Mononuclear cell (primary cell): ENCODE results near the gene MALAT1. TPM values are rescaled to one million over a fixed set of nuclear protein-coding genes. Genes with fewer than 3 reads are reported as not detected.

ENCODE experiments used
- H3K27me3 ChIP-seq: 2 replicates; pipeline ENCODE4 v1.6.0; 2011; ENCODE audit warnings: low read length, control low read depth; ENCODE audit not compliant: insufficient read depth
- H3K4me1 ChIP-seq: 2 replicates; pipeline ENCODE4 v1.5.1; 2011; ENCODE audit warnings: mild to moderate bottlenecking, low read length, control low read depth; ENCODE audit not compliant: insufficient read depth
- H3K4me3 ChIP-seq: 2 replicates; pipeline ENCODE4 v1.5.1; 2011; ENCODE audit warnings: mild to moderate bottlenecking, low read length, moderate library complexity
- H3K9me3 ChIP-seq: 2 replicates; pipeline ENCODE4 v1.5.1; 2011; ENCODE audit warnings: low read depth, mild to moderate bottlenecking, control low read depth, low read length
- total RNA-seq: library from RNA; depleted of rRNA; stranded (reverse); fragments of >200 nt; gene quantifications from one replicate; pipeline ENCODE4 v1.2.3, GENCODE V29; 2012

The MALAT1 gene
- total RNA-seq, 1 donor: 22,943 TPM

- H3K4me3 ChIP-seq: no peak overlapping the region
- no peaks in the 10 kb centered on the region for H3K9me3 ChIP-seq
- peaks cover 44% of the 10 kb centered on the region for H3K4me1 ChIP-seq
- no peaks in the 10 kb centered on the region for H3K27me3 ChIP-seq
Measured at GRCh38 chr11:65473278-65473860, 25.5 kb upstream of the MALAT1 start.

- no peaks in the 10 kb centered on the region for H3K27me3 ChIP-seq
- H3K4me1 ChIP-seq: peaks cover 55% of the 10 kb centered on the region
- no peak overlapping the region for H3K4me3 ChIP-seq
- no peaks in the 10 kb centered on the region for H3K9me3 ChIP-seq
Measured at GRCh38 chr11:65474864-65475263, 24.0 kb upstream of the MALAT1 start.

GRCh38 chr11:65476632-65477148 lies 22.2 kb upstream of the MALAT1 start:
- Histone ChIP-seq H3K27me3 (no peaks in the 10 kb centered on the region), H3K4me1 (peaks cover 53% of the 10 kb centered on the region), H3K4me3 (peak overlapping the region; percentile 85), H3K9me3 (no peaks in the 10 kb centered on the region)

- H3K4me1 ChIP-seq: peaks cover 48% of the 10 kb centered on the region
- no peaks in the 10 kb centered on the region for H3K27me3 ChIP-seq
- H3K4me3 ChIP-seq: peak overlapping the region; percentile 85
- H3K9me3 ChIP-seq: no peaks in the 10 kb centered on the region
Measured at GRCh38 chr11:65477149-65477965, 21.5 kb upstream of the MALAT1 start.

GRCh38 chr11:65478388-65479183 lies 20.3 kb upstream of the MALAT1 start:
- no peak overlapping the region for H3K4me3 ChIP-seq
- no peaks in the 10 kb centered on the region for H3K27me3 ChIP-seq
- H3K4me1 ChIP-seq: peaks cover 37% of the 10 kb centered on the region
- H3K9me3 ChIP-seq: no peaks in the 10 kb centered on the region

- no peaks in the 10 kb centered on the region for H3K27me3 ChIP-seq
- H3K4me3 ChIP-seq: no peak overlapping the region
- H3K4me1 ChIP-seq: peaks cover 37% of the 10 kb centered on the region
- no peaks in the 10 kb centered on the region for H3K9me3 ChIP-seq
Measured at GRCh38 chr11:65479184-65480145, 19.4 kb upstream of the MALAT1 start.

GRCh38 chr11:65482306-65482850 lies 16.5 kb upstream of the MALAT1 start:
- no peaks in the 10 kb centered on the region for H3K9me3 ChIP-seq
- no peak overlapping the region for H3K4me3 ChIP-seq
- H3K27me3 ChIP-seq: no peaks in the 10 kb centered on the region
- peaks cover 33% of the 10 kb centered on the region for H3K4me1 ChIP-seq

- Histone ChIP-seq H3K4me1 (peaks cover 36% of the 10 kb centered on the region), H3K27me3 (no peaks in the 10 kb centered on the region), H3K4me3 (no peak overlapping the region), H3K9me3 (no peaks in the 10 kb centered on the region)
Measured at GRCh38 chr11:65485920-65486219, 13.0 kb upstream of the MALAT1 start.

GRCh38 chr11:65486570-65487466 lies 12.0 kb upstream of the MALAT1 start:
- Histone ChIP-seq H3K4me3 (no peak overlapping the region), H3K9me3 (no peaks in the 10 kb centered on the region), H3K4me1 (peaks cover 40% of the 10 kb centered on the region), H3K27me3 (no peaks in the 10 kb centered on the region)

GRCh38 chr11:65487467-65488272 lies 11.2 kb upstream of the MALAT1 start:
- Histone ChIP-seq H3K9me3 (no peaks in the 10 kb centered on the region), H3K27me3 (no peaks in the 10 kb centered on the region), H3K4me1 (peaks cover 48% of the 10 kb centered on the region), H3K4me3 (no peak overlapping the region)

GRCh38 chr11:65488273-65489034 lies 10.4 kb upstream of the MALAT1 start:
- H3K9me3 ChIP-seq: no peaks in the 10 kb centered on the region
- no peaks in the 10 kb centered on the region for H3K27me3 ChIP-seq
- H3K4me3 ChIP-seq: no peak overlapping the region
- H3K4me1 ChIP-seq: peaks cover 56% of the 10 kb centered on the region

- Histone ChIP-seq H3K9me3 (no peaks in the 10 kb centered on the region), H3K4me3 (no peak overlapping the region), H3K27me3 (no peaks in the 10 kb centered on the region), H3K4me1 (peaks cover 63% of the 10 kb centered on the region)
Measured at GRCh38 chr11:65489035-65489705, 9.7 kb upstream of the MALAT1 start.
